Anterior cingulate cortex (tissue), 58 donors: Measurements from ENCODE around the gene GNG12.
"Not testable (repeated sequence)": the region's sequence is repeated elsewhere in the genome, so short reads cannot be mapped to it uniquely, and the experiment has no call there.

Experiments
- DNase-seq, 58 donors: peaks; one replicate each; lab custom pipeline; 2025; lab: John Stamatoyannopoulos, UW

Gene GNG12

DNA sequence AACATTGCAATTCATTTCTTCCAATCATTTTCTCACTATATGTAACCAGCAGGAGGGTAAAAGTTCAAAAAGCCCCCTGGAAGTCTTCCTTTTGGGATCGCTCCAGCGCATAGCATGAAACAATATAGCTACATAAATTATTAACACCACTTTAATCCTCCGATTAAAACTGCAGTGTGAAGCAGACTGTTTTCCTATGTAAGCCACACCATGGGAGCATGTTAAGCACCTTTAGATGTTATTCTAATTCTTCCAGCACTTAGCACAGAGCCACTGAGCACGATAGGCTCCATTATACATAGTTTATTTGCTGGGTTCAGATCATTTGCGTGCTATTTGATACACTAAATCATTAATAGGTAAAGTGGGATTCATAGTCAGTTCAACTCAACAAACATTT is 166.6 kb downstream of the GNG12 start:
- no peak for DNase-seq

DNA sequence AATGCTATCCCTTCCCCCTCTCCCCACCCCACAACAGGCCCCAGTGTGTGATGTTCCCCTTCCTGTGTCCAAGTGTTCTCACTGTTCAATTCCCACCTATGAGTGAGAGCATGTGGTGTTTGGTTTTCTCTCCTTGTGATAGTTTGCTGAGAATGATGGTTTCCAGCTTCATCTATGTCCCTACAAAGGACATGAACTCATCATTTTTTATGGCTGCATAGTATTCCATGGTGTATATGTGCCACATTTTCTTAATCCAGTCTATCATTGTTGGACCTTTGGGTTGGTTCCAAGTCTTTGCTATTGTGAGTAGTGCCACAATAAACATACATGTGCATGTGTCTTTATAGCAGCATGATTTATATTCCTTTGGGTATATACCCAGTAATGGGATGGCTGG is 168.0 kb downstream of the GNG12 start:
- not testable (repeated sequence) for DNase-seq

DNA sequence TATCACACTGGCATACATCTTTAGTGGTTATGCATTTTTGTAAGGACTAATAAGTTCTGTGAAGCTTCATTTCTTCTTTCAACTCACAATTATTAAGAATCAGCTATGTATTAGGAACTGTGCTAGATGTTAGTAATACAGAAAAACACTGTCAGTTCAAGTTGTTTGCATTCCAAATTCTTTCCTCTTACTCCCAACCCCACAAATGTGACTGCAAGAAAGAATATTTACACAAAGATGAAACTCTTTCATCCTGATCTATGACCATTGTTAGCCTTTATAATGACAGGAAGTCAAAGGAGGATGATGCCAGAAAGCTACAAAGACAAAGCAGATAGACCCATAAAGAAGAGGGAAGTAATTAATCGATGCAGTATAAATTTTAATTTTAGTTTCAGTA is 169.2 kb downstream of the GNG12 start:
- DNase-seq, result no peak

DNA sequence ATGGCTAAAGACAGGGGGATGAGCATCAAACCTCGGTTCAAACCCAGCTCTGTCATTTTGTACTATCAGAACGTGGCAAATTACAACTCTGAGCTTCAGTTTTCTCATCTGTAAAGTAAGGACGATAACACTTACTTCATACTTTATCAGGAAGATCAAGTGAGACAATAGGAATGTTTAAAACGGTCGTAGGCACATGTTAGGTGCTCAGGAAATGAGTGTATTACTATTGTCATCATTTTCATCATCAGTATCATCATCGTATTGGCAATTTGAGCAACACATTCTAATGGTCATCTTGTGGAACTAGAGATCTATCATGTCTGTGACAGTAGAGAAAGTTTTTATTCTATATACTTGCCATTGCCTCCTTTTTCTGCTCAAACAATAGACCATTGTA is 170.4 kb downstream of the GNG12 start:
- DNase-seq, result no peak

DNA sequence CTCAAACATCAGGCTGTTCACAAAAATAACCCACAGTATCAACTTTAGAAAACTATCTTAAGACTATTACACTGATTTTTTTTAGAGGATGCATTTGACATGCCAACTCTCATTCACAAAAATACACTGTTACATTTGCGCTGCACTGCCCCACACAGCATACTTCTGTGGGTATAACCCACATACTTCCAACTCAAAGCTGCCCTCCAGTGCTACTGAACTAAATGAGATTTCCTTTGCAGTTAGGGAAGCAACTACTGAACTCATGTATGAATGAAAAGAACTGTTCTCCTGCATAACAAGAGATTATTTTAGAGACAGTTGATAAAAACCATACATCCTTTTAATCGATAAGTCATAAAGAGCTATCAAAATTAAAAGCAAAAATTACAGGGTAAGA is 174.0 kb downstream of the GNG12 start:
- no peak for DNase-seq

DNA sequence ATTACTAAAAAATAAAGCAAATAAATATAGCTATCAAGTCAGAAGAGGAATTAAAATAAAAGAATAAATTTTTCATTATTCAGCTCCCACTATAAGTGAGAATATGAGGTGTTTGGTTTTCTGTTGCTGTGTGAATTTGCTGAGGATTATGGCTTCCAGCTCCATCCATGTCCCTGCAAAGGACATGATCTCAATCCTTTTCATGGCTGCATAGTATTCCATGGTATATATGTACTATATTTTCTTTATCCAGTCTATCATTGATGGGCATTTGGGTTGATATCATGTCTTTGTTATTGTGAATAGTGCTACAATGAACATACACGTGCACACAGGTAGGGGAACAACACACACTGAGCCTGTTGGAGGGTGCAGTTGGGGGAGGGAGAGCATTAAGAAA is 176.1 kb downstream of the GNG12 start:
- DNase-seq, result not testable (repeated sequence)

DNA sequence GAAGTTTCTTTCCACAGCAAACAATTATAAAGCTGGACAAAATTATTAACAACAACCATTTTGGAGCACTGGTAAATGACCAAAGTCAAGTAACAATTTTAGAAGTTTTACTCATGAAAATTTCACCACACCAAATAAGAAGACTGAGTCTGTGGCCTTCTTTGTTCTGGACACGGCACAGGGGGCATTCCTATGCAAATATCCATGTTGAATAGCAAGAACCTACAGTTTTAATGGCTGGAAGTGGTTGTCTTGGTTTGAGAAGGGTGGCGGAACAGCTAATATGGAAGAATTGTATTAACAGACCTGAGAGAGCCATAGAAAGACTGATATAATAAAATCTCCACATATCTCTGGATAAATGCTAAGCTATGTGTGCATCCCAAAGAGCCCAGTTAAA is 177.7 kb downstream of the GNG12 start:
- DNase-seq, result no peak

DNA sequence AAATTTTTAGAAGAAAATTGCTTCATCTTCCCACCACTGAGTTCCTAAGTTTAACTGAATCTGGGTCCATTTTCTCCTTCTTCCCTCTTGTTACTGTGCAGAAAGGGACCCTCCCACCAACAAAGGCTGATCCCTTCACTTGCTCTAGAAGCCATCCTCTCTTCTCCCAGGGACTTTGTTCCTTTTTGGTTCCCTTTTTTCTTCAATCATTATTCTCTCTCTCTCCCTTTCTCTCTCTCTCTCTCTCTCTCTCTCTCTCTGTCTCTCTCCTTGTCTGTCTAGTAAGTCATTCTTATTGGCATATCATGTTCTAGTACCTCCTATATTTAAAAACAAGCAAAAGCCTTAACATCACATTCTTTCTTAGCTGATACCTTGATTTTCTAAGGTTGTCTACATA is 180.0 kb downstream of the GNG12 start:
- DNase-seq, result no peak

DNA sequence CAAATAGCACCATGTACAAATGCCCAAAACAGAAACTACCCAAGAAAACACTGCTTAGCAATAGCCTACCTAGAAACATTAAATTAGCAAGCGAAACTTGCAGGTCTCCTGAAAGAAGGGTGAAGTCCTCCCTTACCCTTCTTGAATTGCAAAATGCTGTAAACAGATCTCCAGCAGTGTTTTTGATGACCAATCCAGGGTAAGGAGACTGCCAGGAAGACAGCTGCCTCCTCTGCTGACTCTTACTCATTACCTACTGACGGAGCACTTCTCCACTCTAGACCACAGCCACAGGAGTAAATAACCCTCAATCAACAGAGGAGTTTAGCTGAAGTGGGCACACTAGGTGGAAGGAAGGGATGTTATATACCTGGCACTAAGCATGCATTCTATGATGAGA is 180.5 kb downstream of the GNG12 start:
- no peak for DNase-seq
